SK-N-SH treated with all-trans-retinoic acid at 6 μM for 48 hours (cell line): ENCODE measurements around the gene ITGBL1.

Source experiments
- ATAC-seq: fragments of 200-7000 bp; cut with Tn5 transposase; 3 replicates; pipeline ENCODE4 v1.9.1; 2020; ENCODE audit warnings: mild to moderate bottlenecking, moderate library complexity
- BACH2 ChIP-seq: fragments of 250-450 bp; sonication (Bioruptor Pico); IDR thresholded peaks from 2 replicates; pipeline ENCODE4 v1.9.0; 2021; ENCODE audit warnings: mild to moderate bottlenecking, borderline replicate concordance
- CSDC2 ChIP-seq: fragments of 250-450 bp; sonication (Bioruptor Pico); IDR thresholded peaks from 2 replicates; pipeline ENCODE4 v1.5.0; 2020; ENCODE audit warnings: mild to moderate bottlenecking, moderate library complexity
- ESRRG ChIP-seq: fragments of 250-450 bp; sonication (Bioruptor Pico); IDR thresholded peaks from 2 replicates; pipeline ENCODE4 v1.6.1; 2021; ENCODE audit warnings: mild to moderate bottlenecking
- GLIS3 ChIP-seq: fragments of 250-450 bp; sonication (Bioruptor Pico); IDR thresholded peaks from 2 replicates; pipeline ENCODE4 v1.5.0; 2020; ENCODE audit warnings: mild to moderate bottlenecking, moderate library complexity
- ISL1 ChIP-seq: fragments of 250-450 bp; sonication (Bioruptor Pico); IDR thresholded peaks from 2 replicates; pipeline ENCODE4 v2.1.2; 2022; ENCODE audit warnings: mild to moderate bottlenecking, moderate library complexity
- PPARA ChIP-seq: fragments of 250-450 bp; sonication (Bioruptor Pico); IDR thresholded peaks from 2 replicates; pipeline ENCODE4 v1.5.0; 2020; ENCODE audit warnings: mild to moderate bottlenecking, borderline replicate concordance
- RARB ChIP-seq: fragments of 250-450 bp; sonication (Bioruptor Pico); IDR thresholded peaks from 2 replicates; pipeline ENCODE4 v1.8.0; 2021; ENCODE audit warnings: mild to moderate bottlenecking, moderate library complexity
- TCF4 ChIP-seq: fragments of 250-450 bp; sonication (Bioruptor Pico); IDR thresholded peaks from 2 replicates; pipeline ENCODE4 v1.8.0; 2021; ENCODE audit warnings: mild to moderate bottlenecking, moderate library complexity, borderline replicate concordance
- TOX ChIP-seq: fragments of 250-450 bp; sonication (Bioruptor Pico); IDR thresholded peaks from 2 replicates; pipeline ENCODE4 v1.8.0; 2021; ENCODE audit warnings: mild to moderate bottlenecking, moderate library complexity, borderline replicate concordance
- ZC3H10 ChIP-seq: fragments of 250-450 bp; sonication (Bioruptor Pico); IDR thresholded peaks from 2 replicates; pipeline ENCODE4 v1.5.1; 2021; ENCODE audit warnings: mild to moderate bottlenecking, moderate library complexity
- ZFP3 ChIP-seq: fragments of 250-450 bp; sonication (Bioruptor Pico); IDR thresholded peaks from 2 replicates; pipeline ENCODE4 v1.5.0; 2020; ENCODE audit warnings: mild to moderate bottlenecking, moderate library complexity
- ZFP30 ChIP-seq: fragments of 450-650 bp; formaldehyde crosslinking; IDR thresholded peaks from 2 replicates; pipeline ENCODE4 v1.5.0; 2022; ENCODE audit warnings: mild to moderate bottlenecking, moderate library complexity
- ZNF565 ChIP-seq: fragments of 450-650 bp; formaldehyde crosslinking; conservative IDR thresholded peaks from 2 replicates; pipeline ENCODE4 v1.5.0; 2020; ENCODE audit warnings: low read depth, mild to moderate bottlenecking, moderate library complexity
- ZNF70 ChIP-seq: fragments of 450-650 bp; formaldehyde crosslinking; IDR thresholded peaks from 2 replicates; pipeline ENCODE4 v1.5.0; 2020; ENCODE audit warnings: mild to moderate bottlenecking, moderate library complexity
- ZNF8 ChIP-seq: fragments of 450-650 bp; formaldehyde crosslinking; IDR thresholded peaks from 2 replicates; pipeline ENCODE4 v1.5.0; 2020; ENCODE audit warnings: mild to moderate bottlenecking, moderate library complexity
- TF ChIP-seq, protein P1 (sequence below): fragments of 250-450 bp; sonication (Bioruptor Pico); IDR thresholded peaks from 2 replicates; pipeline ENCODE4 v1.5.1; 2021; ENCODE audit warnings: mild to moderate bottlenecking, moderate library complexity
- TF ChIP-seq, protein P2 (sequence below): fragments of 250-450 bp; sonication (Bioruptor Pico); IDR thresholded peaks from 2 replicates; pipeline ENCODE4 v1.8.0; 2020; ENCODE audit warnings: mild to moderate bottlenecking, moderate library complexity, borderline replicate concordance
- TF ChIP-seq, protein P3 (sequence below): fragments of 250-450 bp; sonication (Bioruptor Pico); IDR thresholded peaks from 2 replicates; pipeline ENCODE4 v1.5.1; 2020; ENCODE audit warnings: low read depth, mild to moderate bottlenecking, moderate library complexity
- TF ChIP-seq, protein P4 (sequence below): fragments of 250-450 bp; sonication (Bioruptor Pico); IDR thresholded peaks from 2 replicates; pipeline ENCODE4 v1.8.0; 2021; ENCODE audit warnings: low read depth, mild to moderate bottlenecking, moderate library complexity, borderline replicate concordance
- TF ChIP-seq, protein P5 (sequence below): fragments of 250-450 bp; sonication (Bioruptor Pico); IDR thresholded peaks from 2 replicates; pipeline ENCODE4 v1.5.0; 2020; ENCODE audit warnings: mild to moderate bottlenecking, moderate library complexity

ITGBL1 gene

DNA sequence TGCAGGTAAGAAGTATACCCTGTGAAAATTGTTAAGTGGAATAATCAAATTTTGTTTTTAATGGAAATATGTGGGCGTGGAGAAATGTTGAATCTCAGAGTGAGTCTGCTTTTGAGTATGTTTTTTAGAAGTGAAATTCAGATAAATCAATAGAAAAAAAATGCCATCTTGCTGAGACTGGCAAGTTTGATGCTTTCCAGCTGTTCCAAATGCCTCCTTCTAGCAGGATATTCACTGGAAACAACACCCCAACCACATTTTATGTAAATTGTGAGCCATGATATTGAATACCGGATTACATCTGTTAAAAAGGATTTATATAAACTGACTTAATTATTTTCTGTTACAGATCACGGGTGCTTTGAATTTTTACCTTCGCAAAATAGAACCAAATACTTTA is 115.4 kb downstream of the ITGBL1 start (continued):
- TF ChIP-seq, protein P1, sequence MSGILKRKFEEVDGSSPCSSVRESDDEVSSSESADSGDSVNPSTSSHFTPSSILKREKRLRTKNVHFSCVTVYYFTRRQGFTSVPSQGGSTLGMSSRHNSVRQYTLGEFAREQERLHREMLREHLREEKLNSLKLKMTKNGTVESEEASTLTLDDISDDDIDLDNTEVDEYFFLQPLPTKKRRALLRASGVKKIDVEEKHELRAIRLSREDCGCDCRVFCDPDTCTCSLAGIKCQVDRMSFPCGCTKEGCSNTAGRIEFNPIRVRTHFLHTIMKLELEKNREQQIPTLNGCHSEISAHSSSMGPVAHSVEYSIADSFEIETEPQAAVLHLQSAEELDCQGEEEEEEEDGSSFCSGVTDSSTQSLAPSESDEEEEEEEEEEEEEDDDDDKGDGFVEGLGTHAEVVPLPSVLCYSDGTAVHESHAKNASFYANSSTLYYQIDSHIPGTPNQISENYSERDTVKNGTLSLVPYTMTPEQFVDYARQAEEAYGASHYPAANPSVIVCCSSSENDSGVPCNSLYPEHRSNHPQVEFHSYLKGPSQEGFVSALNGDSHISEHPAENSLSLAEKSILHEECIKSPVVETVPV, result no peak
- TF ChIP-seq, protein P2, sequence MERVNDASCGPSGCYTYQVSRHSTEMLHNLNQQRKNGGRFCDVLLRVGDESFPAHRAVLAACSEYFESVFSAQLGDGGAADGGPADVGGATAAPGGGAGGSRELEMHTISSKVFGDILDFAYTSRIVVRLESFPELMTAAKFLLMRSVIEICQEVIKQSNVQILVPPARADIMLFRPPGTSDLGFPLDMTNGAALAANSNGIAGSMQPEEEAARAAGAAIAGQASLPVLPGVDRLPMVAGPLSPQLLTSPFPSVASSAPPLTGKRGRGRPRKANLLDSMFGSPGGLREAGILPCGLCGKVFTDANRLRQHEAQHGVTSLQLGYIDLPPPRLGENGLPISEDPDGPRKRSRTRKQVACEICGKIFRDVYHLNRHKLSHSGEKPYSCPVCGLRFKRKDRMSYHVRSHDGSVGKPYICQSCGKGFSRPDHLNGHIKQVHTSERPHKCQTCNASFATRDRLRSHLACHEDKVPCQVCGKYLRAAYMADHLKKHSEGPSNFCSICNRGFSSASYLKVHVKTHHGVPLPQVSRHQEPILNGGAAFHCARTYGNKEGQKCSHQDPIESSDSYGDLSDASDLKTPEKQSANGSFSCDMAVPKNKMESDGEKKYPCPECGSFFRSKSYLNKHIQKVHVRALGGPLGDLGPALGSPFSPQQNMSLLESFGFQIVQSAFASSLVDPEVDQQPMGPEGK (CRISPR knock-in tag), result no peak
- TF ChIP-seq ZNF70, result no peak

DNA sequence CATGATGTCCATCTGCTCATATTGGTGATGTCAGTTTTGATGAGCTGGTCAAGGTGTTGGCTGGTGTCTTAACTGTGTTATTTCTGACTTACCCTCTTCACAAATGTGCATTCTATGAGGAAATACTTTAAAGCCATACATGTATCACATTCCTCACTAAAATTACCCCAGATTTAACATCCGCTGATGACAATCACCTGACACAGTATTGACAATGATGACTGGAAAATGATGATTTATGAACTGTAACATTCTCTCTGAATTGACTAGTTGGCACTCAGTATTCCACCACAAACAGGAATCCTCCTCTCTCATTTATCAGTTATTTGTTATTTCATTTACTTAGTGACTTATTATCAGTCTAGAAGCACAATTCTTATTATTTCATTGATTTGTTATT is 117.3 kb downstream of the ITGBL1 start:
- ATAC-seq, result no peak
- TF ChIP-seq ZNF70 (no peak), BACH2 (CRISPR knock-in tag) (no peak)

DNA sequence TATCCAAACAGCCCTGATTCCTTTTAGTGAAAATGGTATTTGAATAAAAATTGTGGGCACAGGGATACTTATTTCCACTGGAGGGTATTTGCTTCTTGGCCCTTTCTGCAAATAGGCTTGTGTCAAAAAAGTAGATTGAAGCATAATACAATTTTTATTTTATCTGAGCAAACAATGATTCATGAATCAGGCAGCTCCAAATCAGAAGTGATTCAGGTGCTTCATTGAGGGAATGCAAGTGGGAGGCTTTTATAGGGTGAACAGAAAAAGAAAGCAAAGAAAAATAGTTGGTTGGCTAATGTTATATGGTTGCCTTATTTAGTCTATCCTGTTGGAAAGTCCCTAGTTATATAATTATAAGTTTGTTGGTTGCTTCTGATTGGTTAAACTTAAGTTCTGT is 117.9 kb downstream of the ITGBL1 start:
- TF ChIP-seq PPARA (CRISPR knock-in tag) (no peak), ZC3H10 (CRISPR knock-in tag) (no peak), GLIS3 (no peak), ZNF8 (no peak), RARB (no peak), TCF4 (CRISPR knock-in tag) (no peak), BACH2 (CRISPR knock-in tag) (no peak), ZFP30 (CRISPR knock-in tag) (no peak), TOX (CRISPR knock-in tag) (no peak), ESRRG (no peak), CSDC2 (CRISPR knock-in tag) (no peak)
- TF ChIP-seq, protein P3, sequence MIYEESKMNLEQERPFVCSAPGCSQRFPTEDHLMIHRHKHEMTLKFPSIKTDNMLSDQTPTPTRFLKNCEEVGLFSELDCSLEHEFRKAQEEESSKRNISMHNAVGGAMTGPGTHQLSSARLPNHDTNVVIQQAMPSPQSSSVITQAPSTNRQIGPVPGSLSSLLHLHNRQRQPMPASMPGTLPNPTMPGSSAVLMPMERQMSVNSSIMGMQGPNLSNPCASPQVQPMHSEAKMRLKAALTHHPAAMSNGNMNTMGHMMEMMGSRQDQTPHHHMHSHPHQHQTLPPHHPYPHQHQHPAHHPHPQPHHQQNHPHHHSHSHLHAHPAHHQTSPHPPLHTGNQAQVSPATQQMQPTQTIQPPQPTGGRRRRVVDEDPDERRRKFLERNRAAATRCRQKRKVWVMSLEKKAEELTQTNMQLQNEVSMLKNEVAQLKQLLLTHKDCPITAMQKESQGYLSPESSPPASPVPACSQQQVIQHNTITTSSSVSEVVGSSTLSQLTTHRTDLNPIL (CRISPR knock-in tag), result no peak
- TF ChIP-seq, protein P1, result no peak
- TF ChIP-seq, protein P4, sequence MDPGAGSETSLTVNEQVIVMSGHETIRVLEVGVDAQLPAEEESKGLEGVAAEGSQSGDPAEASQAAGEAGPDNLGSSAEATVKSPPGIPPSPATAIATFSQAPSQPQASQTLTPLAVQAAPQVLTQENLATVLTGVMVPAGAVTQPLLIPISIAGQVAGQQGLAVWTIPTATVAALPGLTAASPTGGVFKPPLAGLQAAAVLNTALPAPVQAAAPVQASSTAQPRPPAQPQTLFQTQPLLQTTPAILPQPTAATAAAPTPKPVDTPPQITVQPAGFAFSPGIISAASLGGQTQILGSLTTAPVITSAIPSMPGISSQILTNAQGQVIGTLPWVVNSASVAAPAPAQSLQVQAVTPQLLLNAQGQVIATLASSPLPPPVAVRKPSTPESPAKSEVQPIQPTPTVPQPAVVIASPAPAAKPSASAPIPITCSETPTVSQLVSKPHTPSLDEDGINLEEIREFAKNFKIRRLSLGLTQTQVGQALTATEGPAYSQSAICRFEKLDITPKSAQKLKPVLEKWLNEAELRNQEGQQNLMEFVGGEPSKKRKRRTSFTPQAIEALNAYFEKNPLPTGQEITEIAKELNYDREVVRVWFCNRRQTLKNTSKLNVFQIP (CRISPR knock-in tag), result no peak
- peak; percentile 35; the same call in 2 of the 3 replicates for ATAC-seq

DNA sequence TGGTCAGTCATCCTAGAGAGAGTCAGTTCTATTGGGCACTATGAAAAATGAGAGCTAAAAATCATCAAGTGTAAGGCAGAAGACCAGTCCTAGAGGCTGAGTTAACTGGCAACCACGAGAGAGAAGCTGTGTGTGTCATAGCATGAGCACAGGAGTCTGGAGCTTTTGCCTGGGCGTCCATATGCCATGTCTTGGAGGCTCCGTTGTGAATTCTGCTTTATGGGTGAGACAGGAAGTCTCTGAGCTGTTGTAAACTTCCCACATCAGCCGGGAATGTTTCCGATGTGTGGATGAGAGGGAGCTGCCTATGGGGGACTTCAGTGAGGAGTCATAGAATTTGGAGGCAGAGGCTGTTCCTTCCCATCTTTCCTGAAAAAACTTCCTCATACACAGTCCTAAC is 120.0 kb downstream of the ITGBL1 start:
- TF ChIP-seq TOX (CRISPR knock-in tag), result no peak
- no peak for TF ChIP-seq CSDC2 (CRISPR knock-in tag)
- TF ChIP-seq RARB, result no peak
- TF ChIP-seq ZFP30 (CRISPR knock-in tag), result no peak
- TF ChIP-seq, protein P2 (CRISPR knock-in tag), result no peak
- TF ChIP-seq PPARA (CRISPR knock-in tag), result no peak
- no peak for TF ChIP-seq TCF4 (CRISPR knock-in tag)
- ATAC-seq, result no peak

DNA sequence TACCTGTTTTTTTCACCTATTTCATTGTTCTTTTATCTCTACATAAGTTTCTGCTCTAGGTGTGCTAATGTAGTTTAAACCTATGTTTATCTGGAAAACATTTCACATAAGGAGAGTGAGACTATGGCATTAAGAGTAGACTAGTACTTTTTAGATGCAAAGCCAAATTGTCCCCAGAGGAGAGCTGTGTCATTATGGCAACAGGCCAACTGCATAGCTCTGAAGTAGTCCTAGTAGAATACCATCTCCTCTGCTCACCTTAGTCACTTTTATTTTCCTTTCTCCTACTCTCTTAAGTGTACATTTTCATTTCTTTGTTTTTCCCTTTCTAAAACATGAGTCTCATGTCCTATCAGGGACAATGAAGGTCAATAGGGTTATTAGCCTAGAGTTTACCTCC is 123.1 kb downstream of the ITGBL1 start:
- ATAC-seq, result no peak
- TF ChIP-seq ZNF565 (CRISPR knock-in tag), result no peak
- no peak for TF ChIP-seq BACH2 (CRISPR knock-in tag)
- TF ChIP-seq, protein P5, sequence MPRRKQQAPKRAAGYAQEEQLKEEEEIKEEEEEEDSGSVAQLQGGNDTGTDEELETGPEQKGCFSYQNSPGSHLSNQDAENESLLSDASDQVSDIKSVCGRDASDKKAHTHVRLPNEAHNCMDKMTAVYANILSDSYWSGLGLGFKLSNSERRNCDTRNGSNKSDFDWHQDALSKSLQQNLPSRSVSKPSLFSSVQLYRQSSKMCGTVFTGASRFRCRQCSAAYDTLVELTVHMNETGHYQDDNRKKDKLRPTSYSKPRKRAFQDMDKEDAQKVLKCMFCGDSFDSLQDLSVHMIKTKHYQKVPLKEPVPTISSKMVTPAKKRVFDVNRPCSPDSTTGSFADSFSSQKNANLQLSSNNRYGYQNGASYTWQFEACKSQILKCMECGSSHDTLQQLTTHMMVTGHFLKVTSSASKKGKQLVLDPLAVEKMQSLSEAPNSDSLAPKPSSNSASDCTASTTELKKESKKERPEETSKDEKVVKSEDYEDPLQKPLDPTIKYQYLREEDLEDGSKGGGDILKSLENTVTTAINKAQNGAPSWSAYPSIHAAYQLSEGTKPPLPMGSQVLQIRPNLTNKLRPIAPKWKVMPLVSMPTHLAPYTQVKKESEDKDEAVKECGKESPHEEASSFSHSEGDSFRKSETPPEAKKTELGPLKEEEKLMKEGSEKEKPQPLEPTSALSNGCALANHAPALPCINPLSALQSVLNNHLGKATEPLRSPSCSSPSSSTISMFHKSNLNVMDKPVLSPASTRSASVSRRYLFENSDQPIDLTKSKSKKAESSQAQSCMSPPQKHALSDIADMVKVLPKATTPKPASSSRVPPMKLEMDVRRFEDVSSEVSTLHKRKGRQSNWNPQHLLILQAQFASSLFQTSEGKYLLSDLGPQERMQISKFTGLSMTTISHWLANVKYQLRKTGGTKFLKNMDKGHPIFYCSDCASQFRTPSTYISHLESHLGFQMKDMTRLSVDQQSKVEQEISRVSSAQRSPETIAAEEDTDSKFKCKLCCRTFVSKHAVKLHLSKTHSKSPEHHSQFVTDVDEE, result no peak
- TF ChIP-seq, protein P4 (CRISPR knock-in tag), result no peak
- no peak for TF ChIP-seq ZFP3 (CRISPR knock-in tag)
- no peak for TF ChIP-seq GLIS3
- no peak for TF ChIP-seq ISL1 (CRISPR knock-in tag)
